Mesendoderm (in vitro differentiated cells): ENCODE measurements around the gene PSME3IP1.

Experiments used
- DNase-seq: peaks from one replicate; pipeline ENCODE4 v3.0.0; 2013
- H2AK5ac ChIP-seq: 2 replicates; pipeline ENCODE4 v1.6.1; 2013; ENCODE audit warnings: low read length, inconsistent platforms
- H2BK120ac ChIP-seq: 2 replicates; pipeline ENCODE4 v1.6.1; 2013; ENCODE audit warnings: low read depth, mild to moderate bottlenecking, low read length, moderate library complexity, mixed read lengths
- H2BK15ac ChIP-seq: replicated peaks from 2 replicates; pipeline ENCODE4 v1.6.1; 2013; ENCODE audit warnings: low read depth, mild to moderate bottlenecking, moderate library complexity
- H2BK5ac ChIP-seq: 2 replicates; pipeline ENCODE4 v1.6.1; 2013; ENCODE audit warnings: low read length, inconsistent platforms
- H3K18ac ChIP-seq: 2 replicates; pipeline ENCODE4 v1.6.1; 2013; ENCODE audit warnings: mild to moderate bottlenecking, low read length, mixed read lengths
- H3K23ac ChIP-seq: one replicate; pipeline ENCODE4 v1.6.1; 2013; ENCODE audit warnings: low read length
- H3K27ac ChIP-seq: 2 replicates; pipeline ENCODE4 v1.5.1; 2013; ENCODE audit warnings: low read depth, mild to moderate bottlenecking, inconsistent platforms, low read length, moderate library complexity
- H3K27me3 ChIP-seq: 2 replicates; pipeline ENCODE4 v1.6.1; 2013; ENCODE audit warnings: low read length, control low read depth, mild to moderate bottlenecking, inconsistent platforms; ENCODE audit not compliant: insufficient read depth, poor library complexity
- H3K36me3 ChIP-seq: 2 replicates; pipeline ENCODE4 v1.6.1; 2013; ENCODE audit warnings: low read length, inconsistent platforms; ENCODE audit not compliant: control insufficient read depth, insufficient read depth
- H3K4ac ChIP-seq: one replicate; pipeline ENCODE4 v1.6.1; 2013; ENCODE audit warnings: low read depth, mild to moderate bottlenecking, low read length, moderate library complexity
- H3K4me1 ChIP-seq: 2 replicates; pipeline ENCODE4 v1.6.1; 2013; ENCODE audit warnings: low read depth, low read length, inconsistent platforms; ENCODE audit not compliant: control insufficient read depth
- H3K4me2 ChIP-seq: 2 replicates; pipeline ENCODE4 v1.6.1; 2013; ENCODE audit warnings: low read length
- H3K4me3 ChIP-seq: 2 replicates; pipeline ENCODE4 v1.5.1; 2013; ENCODE audit warnings: mild to moderate bottlenecking, low read length
- H3K56ac ChIP-seq: one replicate; pipeline ENCODE4 v1.6.1; 2013; ENCODE audit warnings: low read length
- H3K79me1 ChIP-seq: 2 replicates; pipeline ENCODE4 v1.6.1; 2013; ENCODE audit warnings: low read length, inconsistent platforms
- H3K79me2 ChIP-seq: 2 replicates; pipeline ENCODE4 v1.6.1; 2013; ENCODE audit warnings: mild to moderate bottlenecking, low read length; ENCODE audit not compliant: control insufficient read depth, insufficient read depth
- H3K9ac ChIP-seq: 2 replicates; pipeline ENCODE4 v1.6.1; 2013; ENCODE audit warnings: low read length, inconsistent platforms
- H4K5ac ChIP-seq: one replicate; pipeline ENCODE4 v1.6.1; 2013; ENCODE audit warnings: low read length
- H4K8ac ChIP-seq: one replicate; pipeline ENCODE4 v1.6.1; 2013; ENCODE audit warnings: low read depth, mild to moderate bottlenecking, control low read depth, low read length, moderate library complexity
- WGBS: extraction: QIAGEN DNeasy Blood & Tissue Kit; methylation state at CpG from one replicate; pipeline ENCODE4 v1.1.7; 2013; ENCODE audit warnings: low lambda C conversion rate, missing lambda C conversion rate; ENCODE audit not compliant: insufficient coverage; ENCODE audit errors: extremely low coverage; 5-methylcytosine and 5-hydroxymethylcytosine counted together

The PSME3IP1 gene

GRCh38 chr16:57167953-57168352 is 17.9 kb downstream of the PSME3IP1 start:
- H2BK120ac ChIP-seq, result no peak overlapping the region
- peaks cover 12% of the 10 kb centered on the region for H3K36me3 ChIP-seq
- H3K79me1 ChIP-seq, result no peaks in the 10 kb centered on the region
- H3K4ac ChIP-seq, result no peak overlapping the region
- H3K4me3 ChIP-seq, result no peak overlapping the region
- no peak overlapping the region for H2BK5ac ChIP-seq
- H3K18ac ChIP-seq, result no peak overlapping the region
- H3K27me3 ChIP-seq, result no peaks in the 10 kb centered on the region
- H3K9ac ChIP-seq, result no peak overlapping the region
- H3K79me2 ChIP-seq, result no peaks in the 10 kb centered on the region
- H3K4me1 ChIP-seq, result no peaks in the 10 kb centered on the region
- H2BK15ac ChIP-seq, result no peak overlapping the region
- no peak overlapping the region for H3K56ac ChIP-seq
- no peak overlapping the region for H4K5ac ChIP-seq
- no peak overlapping the region for H3K4me2 ChIP-seq
- no CpG with 5 or more reads among the region's 4 CpGs for WGBS
- H3K23ac ChIP-seq, result no peak overlapping the region
- peak; percentile 64 for DNase-seq
- no peak overlapping the region for H2AK5ac ChIP-seq
- no peak overlapping the region for H3K27ac ChIP-seq
- no peak overlapping the region for H4K8ac ChIP-seq

- Histone ChIP-seq H2BK5ac (no peak overlapping the region), H3K36me3 (peaks cover 12% of the 10 kb centered on the region), H3K4ac (no peak overlapping the region), H3K56ac (no peak overlapping the region), H3K27ac (no peak overlapping the region), H2BK15ac (no peak overlapping the region), H4K5ac (no peak overlapping the region), H3K9ac (no peak overlapping the region), H3K18ac (no peak overlapping the region), H3K23ac (no peak overlapping the region), H3K79me1 (no peaks in the 10 kb centered on the region), H2BK120ac (no peak overlapping the region), H3K27me3 (no peaks in the 10 kb centered on the region), H4K8ac (no peak overlapping the region), H3K4me3 (no peak overlapping the region), H2AK5ac (no peak overlapping the region), H3K4me1 (no peaks in the 10 kb centered on the region), H3K4me2 (no peak overlapping the region), H3K79me2 (no peaks in the 10 kb centered on the region)
- no CpG with 5 or more reads among the region's 3 CpGs for WGBS
- DNase-seq, result no peak
These were observed 18.3 kb downstream of the PSME3IP1 start for GRCh38 chr16:57167538-57167937.

- no peaks in the 10 kb centered on the region for H3K4me1 ChIP-seq
- no peak overlapping the region for H4K5ac ChIP-seq
- no peak overlapping the region for H4K8ac ChIP-seq
- H3K56ac ChIP-seq, result no peak overlapping the region
- H2BK120ac ChIP-seq, result no peak overlapping the region
- H2BK5ac ChIP-seq, result no peak overlapping the region
- no peak overlapping the region for H2BK15ac ChIP-seq
- no peaks in the 10 kb centered on the region for H3K27me3 ChIP-seq
- H2AK5ac ChIP-seq, result no peak overlapping the region
- H3K27ac ChIP-seq, result no peak overlapping the region
- WGBS, result no CpG with 5 or more reads among the region's 7 CpGs
- no peak for DNase-seq
- no peak overlapping the region for H3K4ac ChIP-seq
- no peak overlapping the region for H3K4me2 ChIP-seq
- no peak overlapping the region for H3K23ac ChIP-seq
- peaks cover 11% of the 10 kb centered on the region for H3K36me3 ChIP-seq
- H3K79me1 ChIP-seq, result no peaks in the 10 kb centered on the region
- H3K9ac ChIP-seq, result no peak overlapping the region
- no peak overlapping the region for H3K4me3 ChIP-seq
- H3K79me2 ChIP-seq, result no peaks in the 10 kb centered on the region
- no peak overlapping the region for H3K18ac ChIP-seq
These were observed 18.9 kb downstream of the PSME3IP1 start for GRCh38 chr16:57166951-57167350.

GRCh38 chr16:57166451-57166850 is 19.4 kb downstream of the PSME3IP1 start:
- H3K4me3 ChIP-seq, result no peak overlapping the region
- H2BK5ac ChIP-seq, result no peak overlapping the region
- no peak overlapping the region for H4K5ac ChIP-seq
- H3K18ac ChIP-seq, result no peak overlapping the region
- H3K9ac ChIP-seq, result no peak overlapping the region
- no peaks in the 10 kb centered on the region for H3K27me3 ChIP-seq
- no peak overlapping the region for H3K27ac ChIP-seq
- no peak overlapping the region for H2BK15ac ChIP-seq
- no peaks in the 10 kb centered on the region for H3K4me1 ChIP-seq
- H3K4me2 ChIP-seq, result no peak overlapping the region
- no peak overlapping the region for H3K4ac ChIP-seq
- H3K79me1 ChIP-seq, result no peaks in the 10 kb centered on the region
- H3K79me2 ChIP-seq, result no peaks in the 10 kb centered on the region
- no peak for DNase-seq
- H3K56ac ChIP-seq, result no peak overlapping the region
- H3K23ac ChIP-seq, result no peak overlapping the region
- H2BK120ac ChIP-seq, result no peak overlapping the region
- H2AK5ac ChIP-seq, result no peak overlapping the region
- H3K36me3 ChIP-seq, result peaks cover 9% of the 10 kb centered on the region
- H4K8ac ChIP-seq, result no peak overlapping the region

- Histone ChIP-seq H3K9ac (no peak overlapping the region), H3K4me1 (no peaks in the 10 kb centered on the region), H4K8ac (no peak overlapping the region), H2BK5ac (no peak overlapping the region), H3K36me3 (peaks cover 8% of the 10 kb centered on the region), H3K79me1 (no peaks in the 10 kb centered on the region), H3K56ac (no peak overlapping the region), H2AK5ac (no peak overlapping the region), H3K4me3 (no peak overlapping the region), H2BK120ac (no peak overlapping the region), H2BK15ac (no peak overlapping the region), H3K79me2 (no peaks in the 10 kb centered on the region), H3K27me3 (no peaks in the 10 kb centered on the region), H4K5ac (no peak overlapping the region), H3K23ac (no peak overlapping the region), H3K4ac (no peak overlapping the region), H3K4me2 (no peak overlapping the region), H3K27ac (no peak overlapping the region), H3K18ac (no peak overlapping the region)
- WGBS, result no CpG with 5 or more reads among the region's 3 CpGs
- no peak for DNase-seq
These were observed 19.9 kb downstream of the PSME3IP1 start for GRCh38 chr16:57165938-57166337.

- no peak overlapping the region for H3K23ac ChIP-seq
- no peaks in the 10 kb centered on the region for H3K27me3 ChIP-seq
- no peaks in the 10 kb centered on the region for H3K79me1 ChIP-seq
- H3K4me2 ChIP-seq, result no peak overlapping the region
- no peak overlapping the region for H3K9ac ChIP-seq
- DNase-seq, result no peak
- H3K4ac ChIP-seq, result no peak overlapping the region
- H2BK5ac ChIP-seq, result no peak overlapping the region
- no peak overlapping the region for H3K56ac ChIP-seq
- no CpG with 5 or more reads among the region's 5 CpGs for WGBS
- no peaks in the 10 kb centered on the region for H3K79me2 ChIP-seq
- no peak overlapping the region for H4K5ac ChIP-seq
- no peak overlapping the region for H3K4me3 ChIP-seq
- no peak overlapping the region for H3K27ac ChIP-seq
- H3K36me3 ChIP-seq, result peaks cover 8% of the 10 kb centered on the region
- H2BK120ac ChIP-seq, result no peak overlapping the region
- H4K8ac ChIP-seq, result no peak overlapping the region
- no peak overlapping the region for H3K18ac ChIP-seq
- H2BK15ac ChIP-seq, result no peak overlapping the region
- H3K4me1 ChIP-seq, result no peaks in the 10 kb centered on the region
- H2AK5ac ChIP-seq, result no peak overlapping the region
These were observed 20.4 kb downstream of the PSME3IP1 start for GRCh38 chr16:57165483-57165882.
